Panc1 (cell line): Measurements from ENCODE around the gene TMEM132C. TPM values are rescaled to one million over a fixed set of nuclear protein-coding genes. Genes with fewer than 3 reads are reported as not detected.

Source experiments
- ATAC-seq: fragments of 200-7000 bp; cut with Tn5 transposase; 2 replicates; pipeline ENCODE4 v1.9.1; 2020; ENCODE audit warnings: mild to moderate bottlenecking, moderate library complexity
- BruUV-seq: library from RNA; stranded (reverse); fragments of 400-500 nt; replicated peaks from 2 replicates; lab custom pipeline; 2021; lab: Mats Ljungman, UMichigan
- CTCF ChIA-PET: fragments of 300-600 bp; sonication (Branson Sonifier 250); formaldehyde crosslinking; loops from one replicate; lab custom pipeline; 2022; ENCODE audit warnings: antibody characterized with exemption; lab: Charles Lee
- POLR2A ChIA-PET: fragments of 300-600 bp; sonication (Branson Sonifier 250); formaldehyde crosslinking; loops from one replicate; lab custom pipeline; 2022; ENCODE audit warnings: antibody characterized with exemption; lab: Charles Lee
- DNase-seq: peaks from one replicate; pipeline ENCODE4 v3.0.0-alpha.2; 2010; ENCODE audit warnings: low read depth, low spot score
- H3K27ac ChIP-seq: 2 replicates; pipeline ENCODE4 v1.5.1; 2011; ENCODE audit warnings: mild to moderate bottlenecking, low read length, inconsistent platforms
- H3K27me3 ChIP-seq: fragments of 200-500 bp; sonication (Bioruptor generic); 2 replicates; pipeline ENCODE4 v1.6.0; 2014; ENCODE audit warnings: low read length, inconsistent platforms; ENCODE audit not compliant: control insufficient read depth, insufficient read depth
- H3K36me3 ChIP-seq: fragments of 200-500 bp; sonication (Bioruptor generic); 2 replicates; pipeline ENCODE4 v1.5.1; 2014; ENCODE audit warnings: inconsistent platforms, mild to moderate bottlenecking, low read length, moderate library complexity; ENCODE audit not compliant: control insufficient read depth, insufficient read depth
- H3K4me1 ChIP-seq: 2 replicates; pipeline ENCODE4 v1.5.1; 2011; ENCODE audit warnings: inconsistent platforms, mild to moderate bottlenecking, low read length, moderate library complexity; ENCODE audit not compliant: control insufficient read depth, insufficient read depth
- H3K4me3 ChIP-seq, 2 experiments: 2 replicates each; pipeline ENCODE4 v1.5.1; 2011 to 2012; ENCODE audit warnings: low read depth in 2 of 2, low read length in 2 of 2, mild to moderate bottlenecking in 2 of 2, inconsistent platforms in 1 of 2, moderate library complexity in 1 of 2
- H3K9me3 ChIP-seq: fragments of 200-500 bp; sonication (Bioruptor generic); 2 replicates; pipeline ENCODE4 v1.5.1; 2014; ENCODE audit warnings: low read depth, mild to moderate bottlenecking, inconsistent platforms, low read length, moderate library complexity; ENCODE audit not compliant: control insufficient read depth, insufficient read depth
- CTCF ChIP-seq: fragments of 450-650 bp; IDR thresholded peaks from 2 replicates; pipeline ENCODE4 v1.5.1; 2017; ENCODE audit warnings: mild to moderate bottlenecking
- POLR2AphosphoS5 ChIP-seq: IDR thresholded peaks from 2 replicates; pipeline ENCODE4 v1.6.1; 2012; ENCODE audit warnings: mild to moderate bottlenecking, low read depth, low read length, moderate library complexity
- REST ChIP-seq, 2 experiments: IDR thresholded peaks; 2 replicates each; pipeline ENCODE4 v1.6.1; 2011 to 2012; ENCODE audit warnings: low read depth in 2 of 2, control low read depth in 1 of 2, low read length in 1 of 2, mild to moderate bottlenecking in 1 of 2, moderate library complexity in 1 of 2; ENCODE audit not compliant: insufficient read depth in 1 of 2
- SIN3A ChIP-seq: IDR thresholded peaks from 2 replicates; pipeline ENCODE4 v1.6.1; 2012; ENCODE audit warnings: low read depth, mild to moderate bottlenecking, low read length, moderate library complexity, borderline replicate concordance; ENCODE audit not compliant: insufficient read depth
- TCF7L2 ChIP-seq: IDR thresholded peaks from 2 replicates; pipeline ENCODE4 v1.6.1; 2011; ENCODE audit warnings: mild to moderate bottlenecking, low read depth, low read length, inconsistent platforms
- in situ Hi-C: cut with HindIII; loops from 2 replicates; pipeline ENCODE4 v1.10.0; 2016; ENCODE audit warnings: low sequenced_read_pairs, low pct_unique_long_range_greater_than_20kb
- intact Hi-C: fragments of 100-400 bp; cut with micrococcal nuclease; formaldehyde crosslinking; loops from one replicate; pipeline ENCODE4 v1.10.0; 2022; ENCODE audit not compliant: unreplicated experiment
- total RNA-seq: library from RNA; stranded (reverse); gene quantifications from one replicate; pipeline ENCODE4 v1.2.1, GENCODE V29; 2021; ENCODE audit not compliant: unreplicated experiment

Gene TMEM132C
- total RNA-seq, 1 experiment from 2014 or later: not detected

- TF ChIP-seq SIN3A (no peak), POLR2AphosphoS5 (no peak), TCF7L2 (no peak), CTCF (no peak), REST (IDR thresholded peaks at IDR 0.05; ENCODE audit: insufficient read depth in 1 of 2, low read depth in 2 of 2, low read length in 1 of 2) (no peak)
- H3K4me1 ChIP-seq: no peaks in the 10 kb centered on the region
- no peak overlapping the region for H3K27ac ChIP-seq
- intact Hi-C loops: no loop called here
- H3K27me3 ChIP-seq: no peaks in the 10 kb centered on the region
- H3K9me3 ChIP-seq: no peaks in the 10 kb centered on the region
- H3K4me3 ChIP-seq: no peak overlapping the region
- CTCF ChIA-PET: no interaction called here
- no peak for ATAC-seq
- BruUV-seq: no TSS peak
- DNase-seq: no peak
- in situ Hi-C loops: no loop called here
- POLR2A ChIA-PET: no interaction called here
- no peaks in the 10 kb centered on the region for H3K36me3 ChIP-seq
Measured at GRCh38 chr12:128709660-128710059, 442.7 kb downstream of the TMEM132C start.

- ChIA-PET CTCF (no interaction called here), POLR2A (no interaction called here)
- Histone ChIP-seq H3K4me3 (no peak overlapping the region), H3K27ac (no peak overlapping the region), H3K27me3 (no peaks in the 10 kb centered on the region), H3K4me1 (no peaks in the 10 kb centered on the region), H3K9me3 (no peaks in the 10 kb centered on the region), H3K36me3 (no peaks in the 10 kb centered on the region)
- BruUV-seq: no TSS peak
- no peak for ATAC-seq
- no peak for TF ChIP-seq POLR2AphosphoS5
- no peak for TF ChIP-seq SIN3A
- TF ChIP-seq TCF7L2: no peak
- no peak for TF ChIP-seq REST (IDR thresholded peaks at IDR 0.05; ENCODE audit: insufficient read depth in 1 of 2, low read depth in 2 of 2, low read length in 1 of 2)
- TF ChIP-seq CTCF: no peak
- in situ Hi-C loops: no loop called here
- intact Hi-C loops: no loop called here
- no peak for DNase-seq
Measured at GRCh38 chr12:128711486-128711885, 444.5 kb downstream of the TMEM132C start.
